K562 (cell line): ENCODE measurements around the gene MAGT1. TPM values are rescaled to one million over a fixed set of nuclear protein-coding genes. Genes with fewer than 3 reads are reported as not detected.

Experiments used
- CBFA2T2 ChIP-seq: fragments of 450-650 bp; conservative IDR thresholded peaks from 2 replicates; pipeline ENCODE4 v1.6.1; 2017; ENCODE audit warnings: mild to moderate bottlenecking
- CBX5 ChIP-seq: IDR thresholded peaks from 2 replicates; pipeline ENCODE4 v1.6.1; 2014; ENCODE audit warnings: low read depth, borderline replicate concordance
- DLX4 ChIP-seq: fragments of 250-450 bp; sonication (Bioruptor Pico); IDR thresholded peaks from 2 replicates; pipeline ENCODE4 v1.6.1; 2021; ENCODE audit warnings: mild to moderate bottlenecking
- JUND ChIP-seq, 2 experiments: IDR thresholded peaks; 2 replicates in 1 of 2; 3 replicates in 1 of 2; pipeline ENCODE4 v1.6.1; 2011; ENCODE audit warnings: borderline replicate concordance in 2 of 2, low read depth in 2 of 2, low read length in 2 of 2, improper control_type of control experiment in 1 of 2, missing biosample characterization in 1 of 2, missing genetic modification characterization in 1 of 2, missing genetic modification reagents in 1 of 2
- NCOA2 ChIP-seq, 2 experiments: fragments of 450-650 bp; IDR thresholded peaks; 2 replicates each; pipeline ENCODE4 v1.6.1; 2018; ENCODE audit warnings: mild to moderate bottlenecking in 2 of 2, moderate library complexity in 1 of 2; ENCODE audit not compliant: partially characterized antibody in 2 of 2
- PCBP1 ChIP-seq: fragments of 200-400 bp; formaldehyde crosslinking; IDR thresholded peaks from 2 replicates; pipeline ENCODE4 v1.6.1; 2018; ENCODE audit warnings: mild to moderate bottlenecking, low read depth, low read length; ENCODE audit not compliant: poor library complexity, severe bottlenecking
- PRPF4 ChIP-seq: fragments of 200-400 bp; formaldehyde crosslinking; IDR thresholded peaks from one replicate; pipeline ENCODE4 v1.6.1; 2017; ENCODE audit warnings: low read length, low read depth, mild to moderate bottlenecking; ENCODE audit not compliant: insufficient read depth, poor library complexity, severe bottlenecking
- REST ChIP-seq, 2 experiments: fragments of 450-650 bp; formaldehyde crosslinking in 1 of 2; IDR thresholded peaks; 2 replicates each; pipeline versions ENCODE4 v1.4.0 to v1.6.1; 2014 to 2020; ENCODE audit warnings: mild to moderate bottlenecking in 2 of 2, borderline replicate concordance in 1 of 2, low read depth in 1 of 2
- SMARCE1 ChIP-seq: fragments of 450-650 bp; IDR thresholded peaks from 2 replicates; pipeline ENCODE4 v1.7.1; 2016; ENCODE audit warnings: mild to moderate bottlenecking
- THAP12 ChIP-seq: fragments of 250-450 bp; sonication (Bioruptor Pico); IDR thresholded peaks from 2 replicates; pipeline ENCODE4 v1.9.0; 2021; ENCODE audit warnings: mild to moderate bottlenecking, inconsistent platforms
- TRIM25 ChIP-seq: fragments of 450-650 bp; IDR thresholded peaks from 2 replicates; pipeline ENCODE4 v1.7.0; 2016; ENCODE audit warnings: borderline replicate concordance
- ZNF253 ChIP-seq: fragments of 250-450 bp; sonication (Bioruptor Pico); conservative IDR thresholded peaks from 2 replicates; pipeline ENCODE4 v1.6.1; 2021; ENCODE audit warnings: mild to moderate bottlenecking
- polyA plus RNA-seq, 8 experiments: library from polyadenylated mRNA; depleted of rRNA in 4 of 8; stranded (reverse) in 5 of 8; unstranded in 3 of 8; fragments of >200 nt; fragmentation: Nextera tagmentation in 2 of 8; fragmentation: Illumina TruSeq in 1 of 8; extraction: Ambion mirVana in 2 of 8; extraction: Trizol in 1 of 8; gene quantifications; 2 replicates each; pipeline versions ENCODE4 v1.2.1 to v1.2.3, GENCODE V29; 2011 to 2014; ENCODE audit warnings: inconsistent platforms in 1 of 8, missing spikeins in 1 of 8
- total RNA-seq, 7 experiments: library from RNA; depleted of rRNA in 6 of 7; stranded (reverse); fragments of >200 nt in 6 of 7; fragmentation: Illumina TruSeq in 2 of 7; extraction: Trizol in 2 of 7; gene quantifications; 2 replicates each; pipeline versions ENCODE4 v1.2.1 to v1.2.3, GENCODE V29; 2011 to 2021; ENCODE audit warnings: low replicate concordance in 1 of 7

Gene MAGT1
- total and polyA plus RNA-seq, 9 of the 15 experiments (the other 6 are each of a cell fraction or from before 2014, with no cell fraction given): 15.5 to 46.2 (median 28.8) TPM

GRCh38 chrX:77922787-77923186, 27.6 kb upstream of the MAGT1 start (continued):
- no peak for TF ChIP-seq DLX4 (CRISPR knock-in tag)
- TF ChIP-seq JUND (IDR thresholded peaks at IDR 0.05; ENCODE audit: borderline replicate concordance, low read depth, low read length): 0 out of 2 replicates have a peak, but pooled peaks have one; percentile 45
- TF ChIP-seq JUND (tag; IDR thresholded peaks at IDR 0.05; ENCODE audit: borderline replicate concordance, low read depth, low read length): peak; percentile 28; the same call in 1 of the 3 replicates
- TF ChIP-seq ZNF253 (CRISPR knock-in tag): no peak
- TF ChIP-seq PRPF4: no peak
- TF ChIP-seq SMARCE1: peak; percentile 61; the same call in 1 of the 2 replicates
- no peak for TF ChIP-seq REST (IDR thresholded peaks at IDR 0.05; ENCODE audit: borderline replicate concordance)
- TF ChIP-seq REST (CRISPR knock-in tag; IDR thresholded peaks at IDR 0.05; ENCODE audit: low read depth): no peak
- TF ChIP-seq CBFA2T2: peak; percentile 72
- no peak for TF ChIP-seq THAP12 (CRISPR knock-in tag)
- no peak for TF ChIP-seq CBX5
- TF ChIP-seq NCOA2 (IDR thresholded peaks at IDR 0.05; ENCODE audit: partially characterized antibody in 2 of 2): no peak
- no peak for TF ChIP-seq PCBP1
- TF ChIP-seq TRIM25: no peak
